ENCODE data around the gene TDG. TPM values are rescaled to one million over a fixed set of nuclear protein-coding genes. Genes with fewer than 3 reads are reported as not detected.

The TDG gene
- total RNA-seq, 4 donors from 2014 or later = 23.4 to 42.2 (median 24.2) TPM

DNA sequence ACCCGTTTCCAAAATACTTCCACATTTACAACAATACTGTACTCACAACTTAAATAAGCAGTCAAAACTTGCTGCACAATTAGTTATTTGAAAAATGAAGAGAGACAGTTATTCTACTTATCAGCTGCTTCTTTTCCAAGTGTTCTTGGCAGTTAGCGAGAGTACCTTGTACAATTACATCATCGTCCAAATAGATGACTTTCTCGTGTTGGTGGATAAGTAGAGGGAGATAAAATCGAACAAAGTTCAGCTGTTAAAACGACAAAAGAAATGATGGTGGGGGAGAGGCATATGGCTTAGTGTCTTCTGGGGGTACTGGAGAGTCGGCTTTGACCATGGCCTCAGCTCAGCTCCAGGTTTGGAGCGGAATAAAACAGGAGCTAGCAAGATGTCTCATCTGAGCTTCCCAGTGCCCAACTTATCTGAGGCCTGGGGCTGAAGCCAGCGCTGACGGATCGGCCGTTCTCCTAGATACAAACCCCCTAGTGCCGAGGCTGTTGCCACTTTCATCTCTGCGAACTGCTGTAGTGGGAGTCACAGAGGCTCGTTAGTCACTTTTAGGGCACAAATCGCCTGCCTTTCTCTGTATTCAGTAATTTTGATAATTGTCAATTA, 31.7 kb downstream of the TDG start:
- no peak for DNase-seq (ENCODE audit: low spot score in 2 of 2)
- Histone ChIP-seq H3K27ac (no peak overlapping the region), H3K27me3 (no peaks in the 10 kb centered on the region), H3K4me3 (no peak overlapping the region), H3K4me1 (no peaks in the 10 kb centered on the region), H3K36me3 (no peaks in the 10 kb centered on the region), H3K9me3 (no peaks in the 10 kb centered on the region)
- no peak for TF ChIP-seq POLR2A (IDR thresholded peaks at IDR 0.05)
- no peak for TF ChIP-seq CTCF (IDR thresholded peaks at IDR 0.05)
- no peak for TF ChIP-seq EP300 (IDR thresholded peaks at IDR 0.05)
- no peak for TF ChIP-seq POLR2AphosphoS5 (IDR thresholded peaks at IDR 0.05)
- WGBS = 81% methylated on average over 16 of the region's 16 CpGs

GRCh38 chr12:103998976-103999375, 33.3 kb downstream of the TDG start:
- H3K27me3 ChIP-seq = no peaks in the 10 kb centered on the region
- 80% methylated on average over 5 of the region's 5 CpGs for whole genome bisulfite sequencing
- no peak for TF ChIP-seq CTCF (IDR thresholded peaks at IDR 0.05)
- TF ChIP-seq POLR2AphosphoS5 (IDR thresholded peaks at IDR 0.05) = no peak
- TF ChIP-seq EP300 (IDR thresholded peaks at IDR 0.05) = no peak
- no peak for TF ChIP-seq POLR2A (IDR thresholded peaks at IDR 0.05)
- DNase-seq (ENCODE audit: low spot score in 2 of 2) = no peak
- no peak overlapping the region for H3K4me3 ChIP-seq
- H3K36me3 ChIP-seq = no peaks in the 10 kb centered on the region
- H3K9me3 ChIP-seq = no peaks in the 10 kb centered on the region
- no peaks in the 10 kb centered on the region for H3K4me1 ChIP-seq
- no peak overlapping the region for H3K27ac ChIP-seq

GRCh38 chr12:104000807-104001434, 35.2 kb downstream of the TDG start:
- Histone ChIP-seq H3K36me3 (no peaks in the 10 kb centered on the region), H3K27ac (no peak overlapping the region), H3K4me1 (no peaks in the 10 kb centered on the region), H3K4me3 (no peak overlapping the region), H3K27me3 (no peaks in the 10 kb centered on the region), H3K9me3 (no peaks in the 10 kb centered on the region)
- DNase-seq (ENCODE audit: low spot score in 2 of 2) = no peak
- 40% methylated on average over 3 of the region's 3 CpGs for WGBS
- TF ChIP-seq CTCF (IDR thresholded peaks at IDR 0.05) (no peak), POLR2A (IDR thresholded peaks at IDR 0.05) (no peak), EP300 (IDR thresholded peaks at IDR 0.05) (no peak), POLR2AphosphoS5 (IDR thresholded peaks at IDR 0.05) (no peak)

- H3K27ac ChIP-seq = no peak overlapping the region
- H3K27me3 ChIP-seq = no peaks in the 10 kb centered on the region
- DNase-seq (ENCODE audit: low spot score in 2 of 2) = no peak
- H3K4me1 ChIP-seq = no peaks in the 10 kb centered on the region
- H3K9me3 ChIP-seq = no peaks in the 10 kb centered on the region
- H3K4me3 ChIP-seq = no peak overlapping the region
- no peaks in the 10 kb centered on the region for H3K36me3 ChIP-seq
- WGBS = 93% methylated on average over 3 of the region's 3 CpGs
- no peak for TF ChIP-seq EP300 (IDR thresholded peaks at IDR 0.05)
- no peak for TF ChIP-seq CTCF (IDR thresholded peaks at IDR 0.05)
- TF ChIP-seq POLR2A (IDR thresholded peaks at IDR 0.05) = no peak
- TF ChIP-seq POLR2AphosphoS5 (IDR thresholded peaks at IDR 0.05) = no peak
Measured at GRCh38 chr12:104002686-104003085, 37.0 kb downstream of the TDG start.

DNA sequence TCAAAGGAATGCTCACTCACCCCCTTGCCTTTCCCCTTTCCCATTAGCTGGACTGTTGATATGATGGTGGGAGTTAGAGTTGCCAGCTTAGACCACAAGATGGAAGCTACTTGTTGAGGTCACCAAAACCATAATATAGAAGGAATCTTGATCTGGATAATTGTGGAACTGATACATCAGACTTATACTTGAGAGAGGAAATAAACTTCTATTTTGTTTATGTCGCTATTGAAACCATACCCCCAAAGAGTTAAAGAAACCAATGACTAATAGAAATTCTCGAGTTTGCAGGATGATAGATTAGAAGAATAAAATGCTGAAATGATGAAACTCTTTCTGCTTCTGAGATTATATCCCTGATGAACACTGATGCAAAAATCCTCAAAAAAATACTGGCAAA, 37.9 kb downstream of the TDG start:
- WGBS = 67% methylated on average over 2 of the region's 2 CpGs
- no peak overlapping the region for H3K4me3 ChIP-seq
- no peaks in the 10 kb centered on the region for H3K27me3 ChIP-seq
- H3K4me1 ChIP-seq = no peaks in the 10 kb centered on the region
- no peaks in the 10 kb centered on the region for H3K36me3 ChIP-seq
- H3K27ac ChIP-seq = no peak overlapping the region
- H3K9me3 ChIP-seq = no peaks in the 10 kb centered on the region
- DNase-seq (ENCODE audit: low spot score in 2 of 2) = no peak
- TF ChIP-seq POLR2AphosphoS5 (IDR thresholded peaks at IDR 0.05) (no peak), CTCF (IDR thresholded peaks at IDR 0.05) (no peak), EP300 (IDR thresholded peaks at IDR 0.05) (no peak), POLR2A (IDR thresholded peaks at IDR 0.05) (no peak)

Measured in suprapubic skin (tissue), 4 donors.